Lower lobe of right lung (tissue), 2 donors: Measurements from ENCODE around the gene FCMR. TPM values are rescaled to one million over a fixed set of nuclear protein-coding genes. Genes with fewer than 3 reads are reported as not detected.
"Not testable (repeated sequence)": the region's sequence is repeated elsewhere in the genome, so short reads cannot be mapped to it uniquely, and the experiment has no call there.

Experiments used
- ATAC-seq, 2 donors: fragments of 200-7000 bp; cut with Tn5 transposase; one replicate each; pipeline ENCODE4 v1.9.1; 2020 to 2022; ENCODE audit warnings: mild to moderate bottlenecking in 2 of 2, moderate library complexity in 2 of 2
- DNase-seq: peaks from one replicate; pipeline ENCODE4 v3.0.0-alpha.2; 2020
- H3K27ac ChIP-seq: fragments of 200-600 bp; one replicate; pipeline ENCODE4 v1.8.0; 2022
- H3K27me3 ChIP-seq: fragments of 200-600 bp; one replicate; pipeline ENCODE4 v1.8.0; 2022; ENCODE audit warnings: low read depth
- H3K36me3 ChIP-seq: fragments of 200-600 bp; one replicate; pipeline ENCODE4 v1.8.0; 2022; ENCODE audit warnings: mild to moderate bottlenecking
- H3K4me1 ChIP-seq: fragments of 200-600 bp; one replicate; pipeline ENCODE4 v1.8.0; 2022
- H3K4me3 ChIP-seq: fragments of 200-600 bp; one replicate; pipeline ENCODE4 v1.8.0; 2022; ENCODE audit warnings: mild to moderate bottlenecking
- H3K9me3 ChIP-seq: fragments of 200-600 bp; one replicate; pipeline ENCODE4 v1.8.0; 2022
- CTCF ChIP-seq: fragments of 200-600 bp; IDR thresholded peaks from one replicate; pipeline ENCODE4 v1.8.0; 2022; ENCODE audit warnings: antibody characterized with exemption, mild to moderate bottlenecking
- intact Hi-C: fragments of 100-400 bp; cut with DNase I; formaldehyde crosslinking; loops from one replicate; pipeline ENCODE4 v1.11.0; 2022
- total RNA-seq: library from RNA; stranded (reverse); fragmentation: NEBNext Ultra II Directional; extraction: Animal tissue kit (Norgen Biotek cat#: 25700); gene quantifications from one replicate; pipeline ENCODE4 v1.2.1, GENCODE V29; 2021
- donor health status: DM: no; HTN: yes; CAD: no; lungs with severe emphysema.

Gene FCMR
- total RNA-seq, 1 donor from 2014 or later: 6.8 TPM

- H3K9me3 ChIP-seq: no peaks in the 10 kb centered on the region
- no peaks in the 10 kb centered on the region for H3K4me1 ChIP-seq
- ATAC-seq: peak; percentile 31 to 59
- no peaks in the 10 kb centered on the region for H3K27me3 ChIP-seq
- DNase-seq: no peak
- H3K36me3 ChIP-seq: no peaks in the 10 kb centered on the region
- no peak overlapping the region for H3K27ac ChIP-seq
- TF ChIP-seq CTCF: no peak
- H3K4me3 ChIP-seq: no peak overlapping the region
- intact Hi-C loops: no loop called here
Observed at GRCh38 chr1:206854401-206855129, 67.2 kb downstream of the FCMR start.

- H3K4me3 ChIP-seq, H3K36me3 ChIP-seq, H3K9me3 ChIP-seq, ATAC-seq, intact Hi-C loops, DNase-seq, H3K27me3 ChIP-seq, H3K27ac ChIP-seq, H3K4me1 ChIP-seq: not testable (repeated sequence)
Observed at GRCh38 chr1:206853696-206854095, 68.0 kb downstream of the FCMR start.

Other genes starting within 250 kb of the FCMR start
- 87.0 TPM for gene MAPKAPK2, start 237.0 kb downstream of the FCMR start, total RNA-seq
- not detected for gene IL19, start 151.2 kb downstream of the FCMR start, total RNA-seq
- gene IL10, start 149.4 kb downstream of the FCMR start, total RNA-seq: 1.4 TPM
- not detected for gene IL20, start 56.3 kb downstream of the FCMR start, total RNA-seq
- gene IL24, start 24.5 kb downstream of the FCMR start, total RNA-seq: not detected
- 813 TPM for gene PIGR, start 24.5 kb upstream of the FCMR start, total RNA-seq
- not detected for gene FCAMR, start 48.5 kb upstream of the FCMR start, total RNA-seq
- 123 TPM for gene C1orf116, start 110.8 kb upstream of the FCMR start, total RNA-seq
- gene YOD1, start 129.3 kb upstream of the FCMR start, total RNA-seq: 7.9 TPM
- gene PFKFB2, start 131.3 kb upstream of the FCMR start, total RNA-seq: 41.5 TPM
- 10.4 TPM for gene C4BPB, start 166.9 kb upstream of the FCMR start, total RNA-seq
- 65.2 TPM for gene C4BPA, start 182.3 kb upstream of the FCMR start, total RNA-seq